Measurements from ENCODE around the gene ADAMTSL1.

Gene ADAMTSL1

DNA sequence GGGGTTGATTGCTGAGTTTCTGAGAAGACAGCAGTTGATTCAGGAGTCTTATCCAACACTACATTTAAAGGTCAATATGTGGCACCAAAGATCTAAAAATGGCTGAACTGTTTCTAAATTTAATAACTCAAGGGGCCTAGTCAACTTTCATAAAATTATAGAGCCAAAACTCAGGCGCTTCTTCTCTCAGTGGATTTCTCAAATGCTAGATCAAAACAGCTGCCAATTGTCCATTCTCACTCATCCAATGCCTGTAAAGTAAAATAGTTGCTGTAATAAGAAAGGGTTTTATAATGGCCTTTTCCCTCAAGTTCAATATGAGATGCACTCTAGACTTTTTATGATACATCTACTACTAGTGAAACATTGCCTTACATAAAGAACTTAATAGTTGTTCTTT is 26.5 kb downstream of the ADAMTSL1 start:
- no peak for DNase-seq

DNA sequence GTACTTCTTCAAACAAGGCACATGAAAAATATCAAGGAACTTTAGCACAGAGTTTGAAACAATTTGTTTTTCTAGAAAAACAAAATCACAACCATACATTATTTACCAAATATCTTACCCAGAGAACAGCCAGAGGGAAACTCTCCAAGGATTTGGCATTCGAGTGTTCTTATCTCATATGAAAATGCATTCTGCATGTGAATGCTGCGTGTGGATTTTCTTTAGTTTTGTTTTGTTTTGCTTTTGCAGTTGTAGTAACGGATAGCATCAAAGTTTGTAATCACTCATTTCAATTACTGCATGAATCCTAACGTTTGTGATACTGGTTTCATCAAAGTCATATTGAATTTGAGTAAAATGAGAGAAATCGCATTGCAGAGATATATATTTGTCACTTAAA is 28.0 kb downstream of the ADAMTSL1 start:
- DNase-seq: no peak

- DNase-seq: no peak
These were observed 28.6 kb downstream of the ADAMTSL1 start for GRCh38 chr9:18502546-18502945.

- DNase-seq: no peak
These were observed 30.8 kb downstream of the ADAMTSL1 start for GRCh38 chr9:18504707-18505106.

DNA sequence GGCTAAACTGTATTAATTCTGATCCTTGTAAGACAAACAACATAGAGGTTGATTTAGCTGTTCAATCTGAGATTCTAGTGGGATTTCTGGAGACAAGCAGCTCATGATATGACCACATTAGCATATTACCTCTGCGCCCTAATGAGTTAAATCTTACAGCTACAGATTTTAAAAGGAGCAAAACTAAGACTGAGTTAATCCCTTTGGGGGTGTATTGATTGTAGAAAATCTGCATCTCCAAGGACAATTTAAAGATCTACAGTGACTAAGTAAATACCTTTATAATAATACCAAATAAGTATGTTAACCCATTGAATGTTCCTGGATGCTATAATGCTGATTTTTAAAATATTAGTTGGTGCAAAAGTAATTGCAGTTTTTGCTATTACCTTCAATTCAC is 33.2 kb downstream of the ADAMTSL1 start:
- DNase-seq: no peak

DNA sequence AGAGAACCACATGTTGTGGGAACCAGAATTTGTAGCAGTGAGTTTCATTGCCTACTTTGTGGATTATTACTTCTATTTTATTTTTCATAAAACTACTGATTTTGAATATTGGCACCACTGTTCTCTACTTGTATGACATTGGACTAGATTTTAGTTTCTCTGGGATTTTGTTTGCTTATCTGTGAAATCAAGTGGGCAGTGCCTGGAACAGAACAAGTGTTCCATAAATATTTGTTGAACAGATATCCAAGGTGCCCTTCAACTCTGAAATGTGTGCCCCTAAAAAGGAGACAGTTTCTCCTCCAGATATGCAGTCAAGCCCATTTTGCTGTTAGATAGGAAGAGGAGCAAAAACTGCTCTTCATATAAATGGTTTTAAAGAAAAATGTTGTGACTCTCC is 42.6 kb downstream of the ADAMTSL1 start:
- DNase-seq: no peak

DNA sequence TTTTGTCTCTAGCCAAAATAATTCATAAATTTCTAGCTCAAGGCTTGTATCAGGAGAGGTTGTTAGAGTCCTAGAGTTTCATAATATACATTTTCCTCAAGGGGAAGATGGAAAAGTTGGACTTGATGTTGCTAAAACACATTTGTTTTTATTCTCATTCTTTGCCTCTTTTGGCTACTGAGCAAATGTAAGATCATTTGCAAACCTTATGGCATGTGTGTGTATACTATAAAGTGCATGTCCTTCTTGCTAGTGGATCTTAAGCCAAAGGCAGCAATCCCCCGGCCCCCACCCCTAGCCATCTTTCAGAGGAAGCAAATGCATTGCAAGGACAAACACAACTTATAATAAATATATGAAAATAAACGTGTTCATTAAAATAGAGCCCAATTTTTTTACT is 43.0 kb downstream of the ADAMTSL1 start:
- no peak for DNase-seq

- DNase-seq: no peak
These were observed 46.6 kb downstream of the ADAMTSL1 start for GRCh38 chr9:18520416-18521047.

DNA sequence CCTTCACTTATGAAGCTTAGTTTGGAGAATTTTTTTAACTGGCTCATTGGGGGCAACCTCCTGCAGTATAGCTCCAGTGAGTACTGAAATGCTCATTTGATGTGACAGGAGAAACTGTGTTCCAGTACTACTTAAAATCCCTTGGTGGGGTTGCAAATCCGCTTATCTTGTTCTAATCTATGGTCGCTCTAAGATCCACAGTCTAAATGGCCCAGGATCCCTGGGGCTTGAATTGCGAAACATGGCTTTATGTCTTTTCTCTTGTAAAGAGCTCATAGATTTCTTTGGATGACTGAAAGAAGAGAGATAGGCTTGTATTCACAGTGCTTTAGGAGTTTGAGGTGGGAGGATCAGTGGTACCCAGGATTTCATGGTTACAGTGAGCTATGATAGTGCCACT is 52.7 kb downstream of the ADAMTSL1 start:
- DNase-seq: no peak

DNA sequence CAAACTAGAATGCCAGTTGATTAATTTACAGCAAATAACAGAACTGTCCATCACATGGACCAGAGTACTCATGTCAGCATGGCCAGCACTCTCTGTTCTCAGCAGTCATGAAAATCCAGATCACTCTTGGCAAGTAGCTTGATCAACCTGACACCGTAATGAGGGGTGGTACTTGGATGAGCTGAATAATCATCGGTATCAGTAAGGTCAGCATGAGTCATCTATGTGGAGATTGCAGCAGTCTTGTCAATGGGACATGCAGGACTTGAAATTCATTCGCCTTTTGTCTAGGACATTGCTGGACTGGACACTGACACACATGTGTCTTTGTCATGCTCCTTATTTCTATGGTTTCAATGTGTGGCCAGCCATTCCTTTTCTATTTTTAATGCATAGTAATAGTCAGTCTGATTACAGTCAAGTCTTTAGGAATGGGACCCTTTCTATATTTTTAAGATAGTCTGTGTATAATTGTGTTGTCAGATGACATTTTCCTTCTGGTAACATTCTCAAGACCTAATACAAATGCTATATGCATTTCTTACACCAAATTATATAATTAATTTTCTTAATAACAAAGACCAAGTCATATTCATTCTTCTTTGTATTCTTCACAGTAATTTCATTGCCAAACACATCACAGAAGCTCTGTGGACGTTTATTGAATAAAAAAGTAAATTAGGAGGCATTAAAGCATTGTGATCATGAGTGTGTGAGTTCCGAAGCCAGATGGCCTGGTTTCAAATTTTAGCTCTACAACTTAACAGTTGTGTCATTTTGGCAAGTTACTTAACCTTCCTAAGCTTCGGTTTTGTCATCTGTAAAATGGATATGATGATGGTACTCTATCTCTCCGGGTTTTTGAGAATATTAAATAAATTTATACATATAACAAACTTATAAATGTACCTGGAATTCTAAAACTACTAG is 57.4 kb downstream of the ADAMTSL1 start:
- DNase-seq: no peak

- no peak for DNase-seq
These were observed 60.7 kb downstream of the ADAMTSL1 start for GRCh38 chr9:18534611-18535010.

DNA sequence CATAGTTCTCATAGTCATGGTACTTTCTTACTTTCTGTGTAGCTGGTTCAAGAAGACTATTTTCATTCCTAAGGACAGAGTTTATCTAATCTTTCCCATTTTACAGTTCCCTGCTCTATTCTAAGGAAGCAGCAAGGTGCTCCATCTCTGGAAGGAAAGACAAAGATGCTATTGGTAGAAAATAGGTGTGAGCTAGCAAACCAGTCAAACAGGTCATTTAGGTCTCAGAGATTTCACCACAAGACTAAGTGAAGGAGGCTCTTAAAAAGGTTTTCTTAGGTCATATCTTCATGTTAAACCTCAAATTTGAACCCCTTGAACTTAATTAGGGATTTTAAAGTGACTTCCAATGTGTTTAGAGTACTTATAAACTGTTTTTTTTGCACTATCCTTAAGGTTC is 62.6 kb downstream of the ADAMTSL1 start:
- DNase-seq: no peak

GRCh38 chr9:18539203-18539693 is 65.3 kb downstream of the ADAMTSL1 start:
- DNase-seq: no peak

GRCh38 chr9:18542837-18543405 is 69.0 kb downstream of the ADAMTSL1 start:
- no peak for DNase-seq

DNA sequence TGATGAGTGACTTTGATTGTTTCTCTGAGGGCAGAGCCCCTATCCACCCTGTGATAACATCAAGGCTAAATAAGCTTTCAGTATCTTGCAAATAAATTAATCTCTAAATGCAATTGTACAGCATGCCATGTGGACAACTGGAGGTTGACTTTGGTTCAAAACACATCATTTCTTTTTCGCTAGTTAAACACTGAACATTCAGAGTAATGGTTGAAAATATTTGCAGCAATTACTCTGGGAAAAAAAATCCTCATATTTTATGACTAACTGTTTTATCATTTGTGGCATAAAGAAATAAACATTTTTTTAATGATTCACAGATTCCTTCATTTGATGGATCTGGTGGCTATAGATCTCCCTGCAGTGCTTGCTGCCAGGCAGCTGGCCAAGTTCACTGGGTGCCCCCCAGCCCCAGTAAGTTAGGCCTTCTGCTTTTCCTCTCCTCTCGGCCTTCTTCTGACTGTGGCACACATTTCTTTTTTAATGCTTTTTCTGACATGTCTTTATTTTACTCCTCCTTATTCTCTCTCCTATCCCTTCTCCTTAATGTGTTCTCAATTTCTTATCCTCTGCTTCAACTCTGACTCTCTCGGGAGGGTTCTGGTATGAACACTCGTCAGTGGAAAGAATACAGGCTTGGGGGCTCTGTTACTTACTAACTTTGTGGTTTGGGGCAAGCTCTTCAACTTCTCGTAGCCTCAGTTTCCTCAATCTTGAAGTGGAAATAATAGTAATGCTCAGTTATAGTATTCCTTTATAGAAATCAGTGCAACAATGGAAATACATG is 69.6 kb downstream of the ADAMTSL1 start:
- DNase-seq: no peak

DNA sequence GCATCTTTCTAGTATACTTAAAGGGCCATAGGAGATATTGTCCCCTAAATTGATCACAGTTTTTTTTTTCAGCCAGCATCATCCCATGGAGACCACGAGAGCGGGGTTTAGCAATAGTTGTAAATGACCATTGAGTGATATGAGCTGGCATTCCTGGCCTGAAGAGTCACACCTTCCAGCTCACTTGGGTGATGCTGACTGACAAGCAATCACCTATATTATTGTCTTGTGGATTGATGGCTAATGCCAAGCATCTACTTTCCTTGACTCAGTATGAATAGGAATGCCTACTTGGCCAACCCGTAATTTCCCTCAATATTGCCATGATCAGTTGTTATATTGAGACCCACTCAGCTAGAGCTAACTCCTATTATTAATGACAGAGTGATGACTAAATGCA is 70.5 kb downstream of the ADAMTSL1 start:
- no peak for DNase-seq

- DNase-seq: no peak
These were observed 71.8 kb downstream of the ADAMTSL1 start for GRCh38 chr9:18545636-18546360.

- DNase-seq: no peak
These were observed 74.5 kb downstream of the ADAMTSL1 start for GRCh38 chr9:18548456-18548855.

DNA sequence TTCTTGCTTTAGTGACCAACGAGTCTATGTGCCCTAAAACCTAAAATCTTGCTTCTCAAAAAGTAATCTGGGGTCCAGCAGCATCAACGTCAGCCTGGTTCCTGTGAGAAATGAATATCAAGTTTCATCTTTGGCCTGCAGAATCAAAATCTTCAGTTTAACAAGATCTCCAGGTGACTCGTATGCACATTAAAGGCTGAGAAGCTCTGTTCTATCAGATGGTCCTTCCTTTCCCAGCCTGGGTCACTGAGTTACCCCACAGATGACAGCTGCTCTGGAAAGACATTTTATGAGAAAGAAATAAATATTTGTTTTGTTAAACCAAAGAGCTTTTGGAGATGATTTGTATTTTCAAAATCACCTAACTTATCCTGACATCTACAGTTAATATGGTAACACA is 75.8 kb downstream of the ADAMTSL1 start:
- DNase-seq: no peak

- DNase-seq: no peak
These were observed 76.3 kb downstream of the ADAMTSL1 start for GRCh38 chr9:18550286-18550685.

GRCh38 chr9:18554244-18554643 is 80.3 kb downstream of the ADAMTSL1 start:
- no peak for DNase-seq

Measured in cerebellar nuclear complex (tissue), 1 donor.